Measurements from ENCODE around the gene PSTPIP1. TPM values are rescaled to one million over a fixed set of nuclear protein-coding genes. Genes with fewer than 3 reads are reported as not detected.
A peak's percentile ranks its signal among the peaks of the same experiment; 100 is the strongest.

The PSTPIP1 gene
- total and polyA plus RNA-seq, 10 of the 15 experiments (the other 5 are each of a cell fraction or from before 2014, with no cell fraction given), result 0.50 to 29.3 (median 14.5) TPM

DNA sequence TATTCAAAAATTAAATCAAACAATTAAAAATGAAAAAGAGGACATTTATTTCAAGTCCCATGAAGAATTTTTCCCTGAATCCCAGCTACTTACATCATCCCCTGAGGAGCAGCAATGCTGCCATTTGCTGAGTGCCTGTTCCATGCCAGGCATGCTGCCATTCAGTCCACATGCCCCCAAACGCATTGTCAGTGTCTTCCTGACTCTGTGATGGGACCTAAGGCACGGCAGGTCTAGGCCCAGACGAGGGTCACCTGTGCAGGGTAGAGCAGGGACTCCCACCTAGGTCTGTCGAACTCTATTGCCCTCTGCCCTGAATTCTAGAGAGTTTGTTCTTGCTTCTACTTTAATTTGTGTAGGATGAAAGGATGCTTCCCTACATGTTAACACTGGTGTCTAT lies 7.0 kb downstream of the PSTPIP1 start (continued):
- TF ChIP-seq, protein P1, sequence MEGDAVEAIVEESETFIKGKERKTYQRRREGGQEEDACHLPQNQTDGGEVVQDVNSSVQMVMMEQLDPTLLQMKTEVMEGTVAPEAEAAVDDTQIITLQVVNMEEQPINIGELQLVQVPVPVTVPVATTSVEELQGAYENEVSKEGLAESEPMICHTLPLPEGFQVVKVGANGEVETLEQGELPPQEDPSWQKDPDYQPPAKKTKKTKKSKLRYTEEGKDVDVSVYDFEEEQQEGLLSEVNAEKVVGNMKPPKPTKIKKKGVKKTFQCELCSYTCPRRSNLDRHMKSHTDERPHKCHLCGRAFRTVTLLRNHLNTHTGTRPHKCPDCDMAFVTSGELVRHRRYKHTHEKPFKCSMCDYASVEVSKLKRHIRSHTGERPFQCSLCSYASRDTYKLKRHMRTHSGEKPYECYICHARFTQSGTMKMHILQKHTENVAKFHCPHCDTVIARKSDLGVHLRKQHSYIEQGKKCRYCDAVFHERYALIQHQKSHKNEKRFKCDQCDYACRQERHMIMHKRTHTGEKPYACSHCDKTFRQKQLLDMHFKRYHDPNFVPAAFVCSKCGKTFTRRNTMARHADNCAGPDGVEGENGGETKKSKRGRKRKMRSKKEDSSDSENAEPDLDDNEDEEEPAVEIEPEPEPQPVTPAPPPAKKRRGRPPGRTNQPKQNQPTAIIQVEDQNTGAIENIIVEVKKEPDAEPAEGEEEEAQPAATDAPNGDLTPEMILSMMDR (IDR thresholded peaks at IDR 0.05 in 2 of 3, conservative IDR thresholded peaks at IDR 0.05 in 1 of 3; ENCODE audit: control insufficient read depth in 2 of 3, extremely low read depth in 1 of 3, insufficient read depth in 1 of 3, low read depth in 3 of 3, low read length in 3 of 3), result no peak
- TF ChIP-seq ZNF384 (IDR thresholded peaks at IDR 0.05; ENCODE audit: borderline replicate concordance, low read depth, low read length) (no peak), ATF7 (IDR thresholded peaks at IDR 0.05; ENCODE audit: low read depth) (no peak), SMAD5 (IDR thresholded peaks at IDR 0.05; ENCODE audit: low read depth) (no peak)

DNA sequence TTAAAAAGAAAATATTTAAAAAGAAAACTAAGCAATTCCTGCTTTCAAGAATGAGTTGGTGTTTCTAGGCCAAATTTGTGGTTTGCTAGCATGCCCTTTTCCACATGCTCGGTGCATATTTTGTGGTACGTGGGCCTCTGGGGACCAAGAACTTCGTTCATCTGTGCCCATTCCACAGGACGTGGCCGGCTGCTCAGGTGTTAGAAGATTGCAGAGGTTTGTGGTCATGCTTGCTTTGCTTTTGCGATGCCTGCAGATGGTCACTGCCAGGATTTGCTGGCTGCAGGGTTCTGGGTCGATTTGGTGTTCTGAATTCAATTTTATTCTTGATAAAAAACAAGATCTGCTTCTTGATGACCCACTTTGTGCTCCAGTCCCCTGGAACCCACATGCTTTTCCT lies 7.5 kb downstream of the PSTPIP1 start:
- FAIRE-seq, result no peak
- 2% methylated on average over 7 of the region's 7 CpGs for WGBS (ENCODE audit: insufficient coverage, insufficient replicate concordance, low lambda C conversion rate, missing lambda C conversion rate)
- intact Hi-C loops (cut with micrococcal nuclease; ENCODE audit: unreplicated experiment) (no loop called here), in situ Hi-C loops (cut with MboI) (no loop called here)
- Histone ChIP-seq H3K27me3 (replicated peaks in 1 of 2; ENCODE audit: control insufficient read depth in 2 of 2, insufficient read depth in 2 of 2, low read length in 1 of 2) (no peaks in the 10 kb centered on the region), H3K36me3 (ENCODE audit: control insufficient read depth in 2 of 2, insufficient read depth in 2 of 2, low read length in 1 of 2) (no peaks in the 10 kb centered on the region), H4K20me1 (ENCODE audit: control insufficient read depth, insufficient read depth) (no peaks in the 10 kb centered on the region), H3K27ac (ENCODE audit: control insufficient read depth, insufficient read depth) (peak overlapping the region; percentile 16), H3K4me3 (peak overlapping the region; percentile 26; the same call in 1 of the 2 replicates), H3K9me3 (replicated peaks; ENCODE audit: control insufficient read depth, insufficient read depth, low read length) (no peaks in the 10 kb centered on the region), H3K79me2 (ENCODE audit: control insufficient read depth, insufficient read depth, low read length) (0 out of 2 replicates have a peak, but pooled peaks cover 1% of the 10 kb centered on the region), H3K4me1 (ENCODE audit: control insufficient read depth, insufficient read depth, low read length) (peaks cover 34% of the 10 kb centered on the region), H3K9ac (ENCODE audit: control insufficient read depth, insufficient read depth, low read length) (no peak overlapping the region), H2AFZ (ENCODE audit: control insufficient read depth, low read depth, low read length) (no peak overlapping the region), H3K4me2 (ENCODE audit: control insufficient read depth, insufficient read depth) (peak overlapping the region; percentile 73)
- ChIA-PET POLR2A (interaction anchor here (1.0 to 1.4 kb wide), 5 partner anchors 8 to 17 kb away, joined by 3 to 6 read pairs (median 5); no protein-coding TSS in a partner anchor), SMC1A (ENCODE audit: uncharacterized antibody, unreplicated experiment) (interaction anchor here (0.6 to 2.4 kb wide), 7 partner anchors 11 to 61 kb away, joined by 3 to 11 read pairs (median 4); no protein-coding TSS in a partner anchor), RAD21 (ENCODE audit: unreplicated experiment) (interaction anchor here (0.6 to 2.6 kb wide), 6 partner anchors 9 to 541 kb away, joined by 3 to 21 read pairs (median 3); no protein-coding TSS in a partner anchor), CTCF (interaction anchor here (1.2 to 1.6 kb wide), 3 partner anchors 11 to 21 kb away, joined by 4 to 5 read pairs (median 5); no protein-coding TSS in a partner anchor)
- no peak for DNase-seq (ENCODE audit: low read depth, low spot score)
- BruUV-seq (replicated peaks), result no TSS peak
- peak; percentile 21 for ATAC-seq
- TF ChIP-seq IKZF2 (IDR thresholded peaks at IDR 0.05), result peak; percentile 7 to 9; a peak in 1 of 4 replicates
- TF ChIP-seq NR2F1 (conservative IDR thresholded peaks at IDR 0.05), result 0 out of 2 replicates have a peak, but pooled peaks have one; percentile 23
- peak; percentile 73 for TF ChIP-seq RUNX3 (IDR thresholded peaks at IDR 0.05; ENCODE audit: low read length)
- no peak for TF ChIP-seq CREM (IDR thresholded peaks at IDR 0.05; ENCODE audit: low read depth)
- TF ChIP-seq, protein P2, sequence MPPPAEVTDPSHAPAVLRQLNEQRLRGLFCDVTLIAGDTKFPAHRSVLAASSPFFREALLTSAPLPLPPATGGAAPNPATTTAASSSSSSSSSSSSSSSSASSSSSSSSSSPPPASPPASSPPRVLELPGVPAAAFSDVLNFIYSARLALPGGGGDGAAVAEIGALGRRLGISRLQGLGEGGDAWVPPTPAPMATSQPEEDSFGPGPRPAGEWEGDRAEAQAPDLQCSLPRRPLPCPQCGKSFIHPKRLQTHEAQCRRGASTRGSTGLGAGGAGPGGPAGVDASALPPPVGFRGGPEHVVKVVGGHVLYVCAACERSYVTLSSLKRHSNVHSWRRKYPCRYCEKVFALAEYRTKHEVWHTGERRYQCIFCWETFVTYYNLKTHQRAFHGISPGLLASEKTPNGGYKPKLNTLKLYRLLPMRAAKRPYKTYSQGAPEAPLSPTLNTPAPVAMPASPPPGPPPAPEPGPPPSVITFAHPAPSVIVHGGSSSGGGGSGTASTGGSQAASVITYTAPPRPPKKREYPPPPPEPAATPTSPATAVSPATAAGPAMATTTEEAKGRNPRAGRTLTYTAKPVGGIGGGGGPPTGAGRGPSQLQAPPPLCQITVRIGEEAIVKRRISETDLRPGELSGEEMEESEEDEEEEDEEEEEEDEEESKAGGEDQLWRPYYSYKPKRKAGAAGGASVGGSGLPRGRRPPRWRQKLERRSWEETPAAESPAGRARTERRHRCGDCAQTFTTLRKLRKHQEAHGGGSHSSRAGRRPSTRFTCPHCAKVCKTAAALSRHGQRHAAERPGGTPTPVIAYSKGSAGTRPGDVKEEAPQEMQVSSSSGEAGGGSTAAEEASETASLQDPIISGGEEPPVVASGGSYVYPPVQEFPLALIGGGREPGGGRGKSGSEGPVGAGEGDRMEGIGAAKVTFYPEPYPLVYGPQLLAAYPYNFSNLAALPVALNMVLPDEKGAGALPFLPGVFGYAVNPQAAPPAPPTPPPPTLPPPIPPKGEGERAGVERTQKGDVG (CRISPR knock-in tag; IDR thresholded peaks at IDR 0.05), result no peak
